Activated gamma-delta T cell treated with Interleukin-2 at 50 U/mL for 16 hours (primary cell): ENCODE measurements around the gene IST1.

ENCODE experiments used
- DNase-seq: peaks from one replicate; pipeline ENCODE4 v3.0.0-alpha.2; 2020

The IST1 gene

DNA sequence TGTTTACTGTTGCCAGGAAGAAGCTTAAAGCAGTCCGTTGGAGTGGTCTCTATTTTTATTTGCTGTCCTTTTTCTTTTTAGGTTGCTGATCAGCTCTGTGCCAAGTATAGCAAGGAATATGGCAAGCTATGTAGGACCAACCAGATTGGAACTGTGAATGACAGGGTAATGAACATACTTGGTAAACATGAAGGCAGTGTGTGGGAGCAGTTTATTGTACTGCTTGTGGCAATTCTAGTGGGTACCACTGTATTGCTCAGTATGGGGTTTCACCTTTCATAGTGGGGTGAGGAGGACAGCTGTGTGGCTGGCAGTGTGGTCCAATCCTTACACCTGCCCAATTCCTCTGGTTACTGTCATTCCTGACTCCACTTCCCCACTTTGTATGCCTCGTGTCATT, 25.3 kb downstream of the IST1 start:
- DNase-seq = no peak

DNA sequence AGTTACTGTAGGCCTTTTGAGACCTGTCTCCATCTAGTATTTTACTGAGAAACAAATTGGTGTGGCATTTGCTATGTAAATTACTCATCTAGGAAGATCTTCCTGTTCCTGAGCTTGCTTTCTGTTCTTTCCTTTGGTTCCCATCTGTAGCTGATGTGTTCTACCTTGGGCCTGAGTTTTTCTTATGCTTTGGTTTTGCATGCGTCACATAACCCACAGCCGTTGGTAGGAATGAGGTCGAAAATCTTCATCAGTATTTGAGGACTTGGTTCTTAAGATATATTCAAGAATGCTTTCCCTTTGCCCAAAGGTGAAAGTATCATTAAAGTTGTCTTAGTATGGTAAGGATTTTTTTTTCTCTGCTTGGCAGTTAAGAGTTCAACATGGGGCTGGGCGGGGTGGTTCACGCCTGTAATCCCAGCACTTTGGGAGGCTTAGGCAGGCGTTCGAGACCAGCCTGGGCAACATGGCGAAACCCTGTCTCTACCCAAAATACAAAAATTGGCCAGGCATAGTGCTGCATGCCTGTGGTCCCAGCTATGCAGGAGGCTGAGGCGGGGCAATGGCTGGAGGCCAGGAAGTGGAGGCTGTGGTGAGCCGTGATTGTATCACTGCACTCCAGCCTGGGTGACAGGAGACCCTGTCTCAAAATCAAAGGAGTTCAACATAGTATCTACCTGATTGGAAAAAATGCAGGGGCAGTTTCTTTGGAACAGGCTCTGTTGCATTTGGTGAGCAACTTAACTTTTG, 28.8 kb downstream of the IST1 start:
- DNase-seq = no peak

DNA sequence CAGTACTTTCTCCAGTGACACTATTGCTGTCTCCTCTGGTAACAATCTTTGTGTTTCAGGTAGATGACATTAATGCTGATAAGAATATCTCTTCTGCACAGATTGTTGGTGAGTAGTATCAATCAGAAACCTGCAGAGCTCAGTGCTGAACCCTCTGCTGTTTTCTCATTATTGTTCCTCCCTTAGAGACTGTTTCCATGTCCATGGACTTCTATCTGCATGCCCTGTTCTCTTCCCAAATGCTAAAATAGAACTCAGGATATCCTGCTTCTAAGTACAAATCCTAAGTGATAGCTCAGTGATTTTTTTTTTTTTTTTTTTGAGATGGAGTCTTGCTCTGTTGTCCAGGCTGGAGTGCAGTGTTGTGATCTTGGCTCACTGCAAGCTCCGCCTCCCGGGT, 29.4 kb downstream of the IST1 start:
- DNase-seq = no peak

DNA sequence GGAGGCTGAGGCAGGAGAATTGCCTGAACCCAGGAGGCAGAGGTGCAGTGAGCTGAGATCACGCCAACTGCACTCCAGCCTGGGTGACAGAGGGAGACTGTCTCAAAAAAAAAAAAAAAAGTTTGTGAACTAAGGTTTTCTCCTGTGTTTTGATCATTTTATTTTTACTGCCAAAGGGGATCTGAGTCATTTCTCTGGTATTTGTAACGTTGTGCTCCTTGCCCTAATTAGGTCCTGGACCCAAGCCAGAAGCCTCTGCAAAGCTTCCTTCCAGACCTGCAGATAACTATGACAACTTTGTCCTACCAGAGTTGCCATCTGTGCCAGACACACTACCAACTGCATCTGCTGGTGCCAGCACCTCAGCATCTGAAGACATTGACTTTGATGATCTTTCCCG, 32.1 kb downstream of the IST1 start:
- DNase-seq = no peak

DNA sequence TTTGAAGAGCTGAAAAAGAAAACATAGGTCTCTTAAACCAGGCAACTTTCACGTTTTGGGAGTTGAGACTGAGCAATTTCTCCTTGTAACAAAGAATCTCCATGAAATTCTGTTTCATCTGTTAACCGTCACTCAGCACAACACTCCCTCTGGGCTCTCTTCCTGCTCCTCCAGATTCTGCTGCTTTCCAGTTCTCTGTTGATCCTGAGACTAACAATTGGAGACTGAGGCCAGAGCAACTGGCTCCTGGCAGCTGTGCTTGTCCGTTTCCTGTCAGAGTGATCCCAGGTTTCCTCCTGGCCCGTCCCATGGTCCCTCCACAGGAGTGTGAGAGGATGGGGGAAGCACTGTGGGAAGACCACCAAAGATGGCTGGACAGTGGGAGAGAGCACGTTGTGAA, 32.5 kb downstream of the IST1 start:
- no peak for DNase-seq

DNA sequence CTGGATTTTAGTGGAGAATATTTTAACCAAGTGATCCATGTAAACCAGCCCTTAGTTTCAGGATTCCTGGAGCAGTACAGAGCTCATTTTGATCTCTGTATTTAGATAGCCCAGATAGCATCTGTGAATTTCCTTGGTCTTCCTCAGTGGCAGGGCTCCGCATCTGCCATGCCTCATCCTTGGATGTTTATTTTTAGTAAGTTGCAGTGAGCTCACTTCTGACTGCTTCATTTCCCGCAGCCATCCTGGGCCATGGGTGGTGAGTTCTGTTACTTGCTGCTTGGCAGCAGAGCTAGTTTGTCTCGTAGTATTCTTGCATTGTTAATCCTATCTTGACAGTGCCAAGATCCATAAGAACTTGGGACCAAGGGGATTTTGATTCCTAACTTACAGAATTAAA, 33.7 kb downstream of the IST1 start:
- DNase-seq = no peak

DNA sequence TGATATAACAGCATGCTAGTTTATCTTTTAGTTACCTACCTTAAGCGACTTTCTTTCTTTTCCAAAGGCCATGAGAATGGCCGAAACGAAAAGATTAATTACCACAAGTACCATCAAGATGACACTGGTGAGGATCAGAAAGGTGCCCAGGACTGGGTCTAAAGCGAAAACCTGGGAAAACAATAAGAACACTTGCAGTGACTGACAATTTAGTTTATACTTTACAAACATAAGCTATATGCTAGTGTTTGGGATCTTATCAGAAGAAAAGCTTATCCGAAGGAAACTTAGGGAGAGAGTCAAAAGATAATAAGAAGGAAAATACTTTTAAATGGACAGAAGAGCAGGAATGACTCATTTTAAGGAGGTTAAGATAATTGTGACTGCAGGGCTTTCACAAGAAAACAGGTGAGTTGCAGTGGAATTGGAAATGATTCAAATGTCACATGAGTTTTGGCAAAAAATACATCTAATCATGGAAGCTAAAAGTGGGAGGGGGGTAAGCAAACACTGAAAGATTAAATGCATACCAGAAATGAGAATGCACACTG, 34.8 kb downstream of the IST1 start:
- DNase-seq = no peak

DNA sequence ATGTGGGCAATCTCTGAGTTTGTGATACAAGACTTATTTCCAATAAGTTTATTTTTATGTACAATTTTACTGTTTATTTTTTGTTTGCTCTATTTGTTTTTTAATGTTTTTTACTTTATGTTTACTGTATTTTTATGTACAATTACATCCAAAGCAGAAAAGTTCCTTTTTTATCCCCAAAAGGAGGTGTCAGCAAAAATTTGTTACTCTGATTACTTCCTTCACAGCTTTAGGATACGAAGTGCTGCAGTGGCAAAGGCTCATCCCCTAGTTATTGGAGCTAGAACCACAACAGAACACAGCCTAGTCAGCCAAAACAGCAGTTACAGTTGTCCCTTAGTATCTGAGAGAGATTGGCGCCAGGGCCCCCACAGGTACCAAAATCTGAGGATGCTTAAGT, 35.7 kb downstream of the IST1 start:
- no peak for DNase-seq

DNA sequence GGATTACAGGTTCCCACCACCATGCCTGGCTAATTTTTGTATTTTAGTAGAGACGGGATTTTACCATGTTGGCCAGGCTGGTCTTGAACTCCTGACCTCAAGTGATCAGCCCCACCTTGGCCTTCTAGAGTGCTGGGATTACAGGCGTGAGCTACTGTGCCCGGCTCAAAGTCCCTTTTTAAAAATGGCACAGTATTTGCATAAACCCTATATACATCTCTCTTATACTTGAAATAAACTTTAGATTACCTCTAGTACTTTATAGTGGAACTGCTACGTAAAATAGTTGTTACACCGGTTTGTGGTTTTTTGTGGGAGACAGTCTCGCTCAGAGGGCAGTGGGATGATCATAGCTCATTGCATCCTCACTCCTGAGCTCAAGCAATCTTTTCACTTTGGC, 36.3 kb downstream of the IST1 start:
- no peak for DNase-seq

DNA sequence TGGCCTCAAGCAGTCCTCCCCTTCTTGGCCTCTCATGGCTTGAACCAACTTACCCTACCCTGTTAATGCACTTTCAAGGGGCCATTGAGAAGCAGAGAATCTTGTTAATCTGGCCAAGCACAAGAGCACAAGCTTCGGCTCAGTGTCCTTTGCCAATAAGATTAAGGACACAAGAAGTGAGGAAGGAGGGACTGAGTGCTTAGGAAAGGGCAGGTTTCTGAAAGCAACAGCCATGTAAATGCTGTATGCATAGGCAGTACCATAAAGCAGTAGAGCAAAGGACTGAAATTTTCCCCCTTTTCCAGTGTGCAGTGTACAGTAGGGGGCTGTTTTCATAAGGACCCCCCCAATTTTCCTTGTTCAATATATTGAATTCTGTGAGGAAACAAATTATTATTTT, 37.7 kb downstream of the IST1 start:
- DNase-seq = no peak

DNA sequence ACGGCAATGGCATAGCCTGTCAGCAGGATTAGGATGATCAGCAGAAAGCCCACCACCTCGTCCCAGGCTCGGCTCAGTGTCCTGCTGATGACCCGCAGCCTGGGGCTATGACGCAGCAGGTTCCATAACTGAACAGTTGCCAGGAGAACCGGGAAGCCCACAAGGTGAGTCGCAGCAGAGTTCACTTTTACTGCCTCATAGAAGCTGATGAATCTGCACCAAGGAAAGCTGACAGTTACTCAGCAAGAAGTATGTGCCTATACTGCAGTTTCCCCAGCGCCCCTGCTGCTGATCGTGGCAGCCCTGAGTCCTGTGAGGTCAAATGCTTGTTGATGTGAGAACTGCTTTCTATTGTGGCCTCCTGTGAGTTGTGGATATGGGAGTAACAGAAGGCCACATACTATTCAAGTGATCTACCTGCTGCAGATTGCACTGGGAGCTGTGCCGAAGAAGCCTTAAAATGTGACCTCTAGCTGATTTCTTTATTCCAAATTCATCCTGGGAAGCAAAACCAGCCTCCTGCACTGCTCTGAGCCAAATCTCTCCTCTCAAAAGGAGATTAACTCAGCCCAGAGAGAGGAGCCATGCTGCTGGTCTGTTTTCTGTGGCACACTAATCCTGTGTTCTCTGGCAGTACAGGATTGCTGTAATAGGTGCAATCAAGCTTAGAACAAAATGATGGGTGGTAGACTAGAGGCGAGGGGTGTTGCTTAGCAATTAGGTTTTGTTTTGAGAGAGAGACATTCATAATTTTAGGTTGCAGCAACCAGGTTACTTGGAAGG, 38.8 kb downstream of the IST1 start:
- no peak for DNase-seq

DNA sequence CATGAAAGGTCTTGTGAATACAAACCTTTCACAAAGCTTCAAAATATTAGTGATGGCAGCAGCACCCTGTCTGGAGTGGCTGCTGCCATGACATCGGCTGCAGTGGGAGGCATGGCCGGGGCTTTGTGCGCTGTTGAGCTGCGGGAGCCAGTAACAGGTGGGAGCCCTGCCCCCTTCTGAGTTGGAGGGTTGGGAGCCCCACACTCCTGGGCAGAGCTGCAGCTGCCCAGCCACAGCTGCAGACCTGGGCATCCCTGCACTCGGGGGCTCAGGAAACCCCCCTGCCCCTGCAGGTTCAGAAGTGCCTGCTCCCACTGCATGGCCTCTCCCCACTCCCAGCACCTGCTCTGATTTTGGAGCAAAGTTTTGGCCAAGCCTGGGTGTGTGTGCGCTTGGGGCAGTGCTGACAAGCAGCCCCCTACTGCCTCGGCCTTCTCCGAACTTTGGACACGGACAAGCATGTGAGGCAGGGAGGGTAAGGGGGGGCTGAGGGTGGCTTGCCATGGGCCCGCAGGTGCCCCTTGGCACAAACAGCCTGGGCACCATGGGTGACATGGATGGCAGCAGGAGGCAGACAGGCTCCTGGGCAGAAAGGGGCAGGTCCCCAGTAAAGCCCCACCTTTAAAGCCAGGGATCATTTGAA, 42.7 kb downstream of the IST1 start:
- no peak for DNase-seq

DNA sequence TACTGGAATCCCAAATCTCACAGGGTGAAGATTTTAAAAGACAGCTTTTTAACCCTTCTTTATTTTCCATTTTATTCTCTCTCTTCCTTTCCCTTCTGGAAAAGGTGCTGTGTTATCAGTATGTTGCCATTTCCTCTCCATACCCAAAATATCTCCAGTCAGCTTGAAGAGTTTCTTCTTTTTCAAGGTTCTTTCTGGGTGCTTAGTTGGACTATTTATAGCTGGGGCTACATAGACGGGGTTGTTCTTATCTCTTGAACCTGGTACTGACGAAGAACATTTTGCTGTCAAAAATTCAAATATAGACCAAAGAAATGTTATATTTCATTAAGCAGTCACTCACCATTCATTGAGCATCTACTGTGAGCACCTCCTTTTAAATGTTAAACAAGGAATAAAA, 48.6 kb downstream of the IST1 start:
- no peak for DNase-seq

DNA sequence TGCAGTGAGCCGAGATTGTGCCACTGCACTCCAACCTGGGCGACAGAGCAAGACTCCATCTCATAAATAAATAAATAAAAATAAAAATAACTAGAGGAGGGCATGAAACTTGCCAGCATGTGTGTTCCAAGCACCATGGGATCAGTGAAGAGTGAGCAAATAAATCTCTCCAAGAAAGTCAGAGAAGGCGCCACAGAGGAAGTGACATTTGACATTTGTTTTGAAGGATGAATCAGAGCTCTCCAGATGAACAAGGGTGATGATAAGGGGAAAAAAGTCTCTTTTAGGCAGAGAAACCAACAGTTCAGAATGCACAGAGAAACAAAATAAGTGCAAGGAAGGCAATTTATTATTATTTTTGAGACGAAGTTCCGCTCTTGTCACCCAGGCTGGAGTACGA, 50.3 kb downstream of the IST1 start:
- DNase-seq = no peak

DNA sequence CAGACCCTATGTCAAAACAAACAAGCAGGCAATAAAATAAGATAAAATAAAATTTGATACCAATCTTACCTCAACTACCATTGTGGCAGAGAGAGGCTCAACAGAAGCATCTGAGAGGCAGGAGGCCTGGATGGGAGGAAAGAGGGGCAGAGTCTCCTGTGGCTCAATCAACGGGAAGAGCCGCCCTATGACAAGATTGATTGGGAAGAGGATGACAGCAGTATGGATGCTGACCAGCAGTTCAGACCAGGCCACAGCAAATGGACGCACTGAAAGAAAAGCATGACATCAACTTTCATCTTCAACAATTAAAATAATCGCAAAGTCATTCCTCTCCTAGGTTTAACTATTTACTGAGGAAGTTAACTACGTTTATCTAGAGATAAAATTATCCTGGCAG, 57.5 kb downstream of the IST1 start:
- DNase-seq = no peak

DNA sequence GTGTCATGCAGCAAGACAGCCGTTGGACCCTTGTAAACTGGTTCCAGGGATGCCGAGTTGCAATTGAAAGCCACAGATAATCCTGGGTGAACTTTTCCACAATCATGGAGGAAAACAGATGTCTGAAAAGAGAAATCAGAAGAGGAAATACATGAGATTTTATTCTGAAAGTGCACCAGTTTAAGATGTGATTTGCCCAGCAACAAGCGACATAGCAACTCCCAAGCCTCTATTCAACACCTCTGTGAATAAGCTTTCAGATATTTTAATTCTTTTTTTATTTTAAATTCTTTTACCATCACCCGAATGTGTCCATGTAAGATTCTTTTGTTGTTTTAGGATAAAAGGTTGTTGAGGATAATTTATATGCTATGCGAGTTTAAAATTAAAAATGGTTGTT, 58.8 kb downstream of the IST1 start:
- no peak for DNase-seq

DNA sequence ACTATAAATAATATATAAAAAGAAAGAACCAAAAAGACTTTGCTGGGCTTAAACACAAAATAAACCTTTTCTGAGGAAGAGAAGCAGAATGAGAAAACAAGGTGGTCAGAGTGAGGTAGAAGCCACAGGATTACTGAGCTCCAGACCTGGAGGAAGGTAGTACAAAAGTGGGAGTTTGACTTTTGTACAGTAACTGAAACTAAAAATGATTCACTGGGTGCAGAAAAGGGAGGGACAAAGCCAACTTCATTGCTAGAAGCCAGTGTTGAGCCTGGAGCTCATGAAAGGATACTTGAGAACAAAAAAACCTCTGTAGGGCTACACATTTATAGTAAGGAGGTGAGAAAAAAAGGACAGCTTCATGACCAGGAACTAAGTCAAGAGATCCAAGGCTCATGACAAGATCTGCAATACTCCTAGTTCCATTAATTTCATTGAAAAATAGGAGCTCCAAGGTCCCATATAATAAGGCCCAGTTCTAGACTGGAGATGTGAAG, 59.4 kb downstream of the IST1 start:
- DNase-seq = no peak

DNA sequence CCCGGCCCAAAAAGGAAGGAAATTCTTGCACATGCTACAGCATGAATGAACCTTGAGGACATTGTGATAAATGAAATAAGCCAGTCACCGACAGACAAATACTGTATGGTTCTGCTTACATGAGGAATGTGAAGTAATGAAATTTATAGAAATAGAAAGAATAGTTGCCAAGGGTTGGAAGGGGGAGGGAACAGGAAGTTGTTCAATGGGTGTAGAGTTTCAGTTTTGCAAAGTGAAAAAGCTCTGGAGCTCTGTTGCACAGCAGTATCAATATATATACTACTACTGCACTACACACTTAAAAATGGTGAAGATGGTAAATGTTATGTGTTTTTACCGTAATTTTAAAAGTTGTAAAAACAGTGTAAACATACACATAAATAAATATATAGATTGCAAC, 61.2 kb downstream of the IST1 start:
- DNase-seq = no peak

DNA sequence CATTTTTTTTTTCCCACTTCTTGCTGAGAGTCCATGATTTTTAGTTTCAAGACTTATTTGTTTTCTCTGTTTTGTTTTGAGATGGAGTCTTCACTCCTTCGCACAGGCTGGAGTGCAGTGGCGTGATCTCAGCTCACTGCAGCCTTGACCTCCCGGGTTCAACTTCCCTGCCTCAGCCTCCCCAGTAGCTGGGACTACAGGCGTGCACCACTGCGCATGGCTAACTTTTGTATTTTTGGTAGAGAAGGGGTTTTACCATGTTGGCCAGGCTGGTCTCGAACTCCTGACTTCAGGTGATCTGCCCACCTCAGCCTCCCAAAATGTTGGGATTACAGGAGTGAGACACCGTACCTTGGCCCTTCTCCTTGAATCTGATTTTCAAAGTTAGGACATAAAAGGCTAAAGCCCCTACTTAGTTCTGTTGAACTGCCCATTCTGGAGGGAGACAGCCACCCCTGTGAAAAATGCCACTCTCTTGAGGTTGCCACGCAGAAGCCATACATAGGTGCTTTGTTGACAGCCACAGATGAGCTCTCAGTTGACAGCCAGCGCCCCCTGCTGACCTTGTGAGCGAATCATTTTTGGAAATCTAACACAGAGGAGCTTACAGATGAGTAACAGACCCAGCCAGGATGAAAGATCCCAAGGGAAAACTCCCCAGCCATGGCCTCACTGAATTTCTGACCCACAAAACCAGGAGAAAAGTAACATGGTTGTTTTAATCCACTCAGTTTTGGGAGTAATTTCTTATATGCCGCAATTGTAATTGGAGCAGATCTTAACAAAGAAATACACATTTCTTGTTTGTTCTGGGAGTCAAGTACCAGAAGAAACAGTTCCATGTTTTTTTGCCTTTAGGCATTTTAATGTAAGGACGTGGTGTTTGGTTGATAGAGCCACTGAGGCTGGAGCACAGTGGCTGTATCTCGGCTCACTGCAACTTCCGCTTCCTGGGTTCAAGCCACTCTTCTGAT, 66.0 kb downstream of the IST1 start:
- peak; percentile 81 for DNase-seq

DNA sequence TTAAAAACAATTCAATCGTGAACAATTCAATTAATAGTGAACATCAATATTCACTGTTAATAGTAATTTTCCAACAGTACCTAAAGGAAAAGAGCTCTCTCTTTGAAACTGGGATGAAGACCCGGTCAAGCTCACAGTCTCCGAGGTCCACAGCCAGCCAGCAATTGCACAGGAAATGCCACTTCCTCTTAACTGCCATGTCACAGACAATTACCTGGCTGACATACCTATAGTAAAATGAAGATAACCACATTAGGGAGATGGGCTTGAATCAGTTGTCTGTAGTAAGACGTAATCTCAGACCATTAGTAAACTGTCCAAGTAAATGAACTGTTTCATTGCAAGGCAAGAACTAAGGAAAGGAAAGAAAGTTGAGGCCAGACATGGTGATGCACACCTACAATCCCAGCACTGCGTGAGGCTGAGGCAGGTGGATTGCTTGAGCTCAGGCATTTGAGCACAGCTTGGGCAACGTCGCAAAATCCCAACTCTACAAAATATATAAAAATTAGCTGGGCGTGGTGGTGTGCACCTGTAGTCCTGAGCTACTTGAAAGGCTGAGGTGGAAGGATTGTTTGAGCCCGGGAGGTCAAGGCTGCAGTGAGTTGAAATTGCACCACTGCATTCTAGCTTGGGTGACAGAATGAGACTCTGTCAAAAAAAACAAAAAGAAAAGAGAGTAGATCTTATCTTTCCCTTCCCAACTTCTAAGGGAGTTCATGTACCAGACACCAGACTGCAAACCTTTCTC, 68.0 kb downstream of the IST1 start:
- no peak for DNase-seq

DNA sequence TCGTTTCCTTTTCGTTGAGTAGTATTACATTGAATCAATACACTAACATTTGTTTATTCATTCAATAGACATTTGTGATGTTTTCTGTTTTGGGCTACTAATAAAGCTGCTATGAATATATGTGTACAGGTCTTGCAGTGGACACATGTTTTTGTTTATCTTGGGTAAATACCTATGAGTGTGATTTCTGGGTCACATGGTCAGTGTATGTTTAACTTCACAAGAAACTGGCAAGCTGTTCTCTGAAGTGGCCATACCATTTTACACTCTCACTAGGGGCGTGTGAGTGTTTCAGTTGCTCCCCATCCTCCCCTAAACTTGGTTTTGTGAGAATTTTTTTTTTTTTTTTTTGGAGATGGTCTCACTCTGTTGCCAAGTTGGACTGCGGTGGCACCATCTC, 69.9 kb downstream of the IST1 start:
- DNase-seq = no peak

DNA sequence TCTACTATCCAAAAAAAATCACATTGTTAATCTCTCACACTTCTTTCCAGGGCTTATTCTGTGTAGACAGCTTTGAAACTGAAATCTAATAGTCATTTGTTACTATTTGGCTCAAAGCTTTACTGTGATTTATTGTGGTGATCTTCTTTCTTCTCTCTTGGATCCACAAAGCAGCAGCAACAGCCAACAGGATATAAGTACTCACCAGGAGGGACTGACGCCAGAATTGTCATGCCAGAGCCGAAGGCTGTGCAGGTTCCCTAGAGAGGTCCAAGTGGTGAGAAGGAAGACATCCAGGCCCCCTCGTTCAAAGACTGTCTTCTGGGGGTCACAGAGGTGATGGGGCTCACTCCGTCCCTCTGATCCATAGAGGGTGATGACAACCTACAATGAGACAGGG, 71.6 kb downstream of the IST1 start:
- DNase-seq = no peak
